Right forelimb (tissue), 1 donor: ENCODE results near the gene HTR6.

ENCODE experiments used
- DNase-seq: peaks from one replicate; pipeline ENCODE4 v3.0.0-alpha.2; 2018

HTR6 gene

GRCh38 chr1:19728413-19729145 lies 63.9 kb downstream of the HTR6 start:
- DNase-seq: no peak

DNA sequence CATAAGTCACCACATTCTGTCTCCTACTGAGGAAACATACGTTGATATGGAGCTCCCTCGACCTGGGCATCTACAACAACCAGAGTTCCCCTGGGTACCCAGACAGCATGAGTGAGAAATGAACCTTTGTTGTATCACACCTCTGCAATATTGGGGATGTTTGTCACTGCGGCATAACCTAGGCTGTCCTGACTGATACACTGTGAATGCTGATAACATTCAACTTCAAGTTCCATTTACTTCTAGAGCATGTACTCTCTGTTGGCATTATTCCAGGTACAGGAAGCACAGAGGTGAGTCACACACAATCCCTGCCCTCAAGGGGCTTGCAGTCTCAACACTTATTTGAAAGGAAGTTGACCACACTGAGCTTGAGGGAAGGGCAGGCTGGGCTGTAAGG lies 65.6 kb downstream of the HTR6 start:
- no peak for DNase-seq
